GM12801 (cell line): ENCODE data around the gene PACRG.

ENCODE experiments used
- CTCF ChIP-seq: IDR thresholded peaks from one replicate; pipeline ENCODE4 v1.5.1; 2011; ENCODE audit warnings: control low read depth; ENCODE audit not compliant: insufficient read length; ENCODE audit errors: extremely low read depth

The PACRG gene

DNA sequence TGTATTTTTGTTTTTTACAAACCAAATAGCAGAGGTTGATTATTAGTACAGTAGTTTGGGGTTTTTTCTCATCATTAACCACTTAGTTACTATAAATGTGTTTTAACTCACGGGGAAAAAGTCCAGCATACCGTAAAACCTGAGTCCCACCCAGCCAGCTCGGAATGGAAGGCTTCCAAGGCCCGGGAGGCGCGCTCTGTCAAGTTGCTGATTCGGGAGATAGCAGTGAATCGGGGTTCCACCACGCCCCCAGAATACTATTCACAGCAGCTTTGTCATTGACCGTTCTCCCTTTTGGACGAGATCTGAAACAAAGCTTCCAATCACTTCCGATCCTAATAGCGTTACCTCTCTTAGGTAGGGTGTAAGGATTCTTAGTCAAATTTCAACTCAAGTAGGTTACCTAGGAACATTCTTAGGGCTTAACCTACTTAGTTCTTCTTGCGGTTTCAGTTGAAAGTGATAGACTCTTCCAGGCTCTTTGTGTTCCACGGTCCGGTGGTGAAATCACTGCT is 453.9 kb downstream of the PACRG start:
- no peak for TF ChIP-seq CTCF

- no peak for TF ChIP-seq CTCF
Observed at GRCh38 chr6:163182696-163183095, 454.9 kb downstream of the PACRG start.

GRCh38 chr6:163183806-163184205 is 456.0 kb downstream of the PACRG start:
- no peak for TF ChIP-seq CTCF

- no peak for TF ChIP-seq CTCF
Observed at GRCh38 chr6:163185744-163186143, 458.0 kb downstream of the PACRG start.

DNA sequence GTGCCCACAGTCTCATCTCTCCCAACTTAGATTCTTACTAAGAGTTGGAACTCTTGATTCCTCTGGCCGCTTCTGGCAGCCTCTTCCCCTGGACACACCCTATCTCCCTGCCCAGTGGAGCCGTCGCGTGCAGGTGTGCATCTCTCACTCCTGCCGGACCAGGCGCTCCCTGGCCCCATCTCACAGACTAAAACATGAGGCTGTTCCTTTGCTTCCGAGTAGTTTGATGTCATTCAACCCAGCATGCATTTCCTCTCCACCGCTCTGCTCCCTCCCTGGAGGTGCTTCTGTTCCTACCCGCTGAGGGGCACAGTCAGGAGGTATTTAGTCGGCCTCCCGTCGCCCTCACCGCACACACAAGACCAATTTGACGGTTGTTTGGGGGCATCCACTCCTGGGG is 458.8 kb downstream of the PACRG start:
- TF ChIP-seq CTCF: no peak

- no peak for TF ChIP-seq CTCF
Observed at GRCh38 chr6:163187201-163187600, 459.4 kb downstream of the PACRG start.

- no peak for TF ChIP-seq CTCF
Observed at GRCh38 chr6:163187606-163188005, 459.8 kb downstream of the PACRG start.

GRCh38 chr6:163188746-163189145 is 461.0 kb downstream of the PACRG start:
- TF ChIP-seq CTCF: no peak
